Left lung (tissue), 10 donors: Measurements from ENCODE around the gene LITAF. TPM values are rescaled to one million over a fixed set of nuclear protein-coding genes. Genes with fewer than 3 reads are reported as not detected.
"Not testable (repeated sequence)": the region's sequence is repeated elsewhere in the genome, so short reads cannot be mapped to it uniquely, and the experiment has no call there.

Source experiments
- ATAC-seq: fragments of 200-7000 bp; cut with Tn5 transposase; one replicate; pipeline ENCODE4 v1.9.1; 2020; ENCODE audit warnings: moderate library complexity
- DNase-seq, 4 donors: peaks; one replicate each; pipeline ENCODE4 v3.0.0-alpha.2; 2013 to 2020
- H3K27ac ChIP-seq, 2 donors: fragments of 200-600 bp; sonication (generic) in 1 of 2; one replicate each; pipeline versions ENCODE4 v1.5.0 to v1.8.0; 2020 to 2021
- H3K27me3 ChIP-seq, 2 donors: fragments of 200-600 bp; sonication (generic) in 1 of 2; one replicate each; pipeline versions ENCODE4 v1.5.0 to v1.8.0; 2020 to 2021
- H3K36me3 ChIP-seq, 2 donors: fragments of 200-600 bp; sonication (generic) in 1 of 2; one replicate each; pipeline versions ENCODE4 v1.5.0 to v1.8.0; 2020 to 2021
- H3K4me1 ChIP-seq, 2 donors: fragments of 200-600 bp; one replicate each; pipeline ENCODE4 v1.8.0; 2021
- H3K4me3 ChIP-seq, 2 donors: fragments of 200-600 bp; sonication (generic) in 1 of 2; one replicate each; pipeline versions ENCODE4 v1.5.0 to v1.8.0; 2020 to 2021; ENCODE audit warnings: mild to moderate bottlenecking in 1 of 2
- H3K9me3 ChIP-seq, 2 donors: fragments of 200-600 bp; sonication (generic) in 1 of 2; one replicate each; pipeline versions ENCODE4 v1.5.0 to v1.8.0; 2020 to 2021
- CTCF ChIP-seq, 2 donors: fragments of 200-600 bp; sonication (generic) in 1 of 2; IDR thresholded peaks; one replicate each; pipeline versions ENCODE4 v1.5.0 to v1.8.0; 2021; ENCODE audit warnings: antibody characterized with exemption in 2 of 2
- intact Hi-C, 2 donors: fragments of 100-400 bp; cut with DNase I; formaldehyde crosslinking; loops; one replicate each; pipeline versions ENCODE4 v1.11.2 to v1.14.2; 2022
- polyA plus RNA-seq, 6 donors: library from polyadenylated mRNA; unstranded; fragments of 120-200 nt; gene quantifications; one replicate each; pipeline ENCODE4 v1.2.1, GENCODE V29; 2013; ENCODE audit not compliant: insufficient read length in 6 of 6
- total RNA-seq, 2 donors: library from RNA; stranded (reverse); fragmentation: NEBNext Ultra II Directional; extraction: Animal tissue kit (Norgen Biotek cat#: 25700); gene quantifications; one replicate each; pipeline ENCODE4 v1.2.1, GENCODE V29; 2021
- donor health status: DM: no; HTN: yes; CAD: no.
- donor health status: DM: no; HTN: no; CAD: no.

The LITAF gene
- total and polyA plus RNA-seq, 8 donors: 117 to 277 (median 125) TPM

GRCh38 chr16:11583166-11583565, 3.6 kb downstream of the LITAF start:
- peaks cover 10 to 81% of the 10 kb centered on the region in 2 donors for H3K4me1 ChIP-seq
- DNase-seq: no peak
- intact Hi-C loops: no loop called here
- no peak for TF ChIP-seq CTCF (IDR thresholded peaks at IDR 0.05)
- peak overlapping the region in 1 of 2 donors; percentile 71 for H3K4me3 ChIP-seq
- no peak for ATAC-seq
- H3K9me3 ChIP-seq: no peaks in the 10 kb centered on the region
- H3K27ac ChIP-seq: peak overlapping the region; percentile 93
- peaks cover 0 to 19% of the 10 kb centered on the region in 2 donors for H3K27me3 ChIP-seq
- peaks cover 0 to 14% of the 10 kb centered on the region in 2 donors for H3K36me3 ChIP-seq

GRCh38 chr16:11582157-11582814, 4.4 kb downstream of the LITAF start:
- H3K9me3 ChIP-seq: no peaks in the 10 kb centered on the region
- H3K27me3 ChIP-seq: peaks cover 0 to 10% of the 10 kb centered on the region in 2 donors
- intact Hi-C loops: no loop called here
- no peak for TF ChIP-seq CTCF (IDR thresholded peaks at IDR 0.05)
- H3K4me3 ChIP-seq: peak overlapping the region in 1 of 2 donors; percentile 71
- ATAC-seq (no peak), DNase-seq (no peak)
- peaks cover 7 to 81% of the 10 kb centered on the region in 2 donors for H3K4me1 ChIP-seq
- peaks cover 0 to 19% of the 10 kb centered on the region in 2 donors for H3K36me3 ChIP-seq
- H3K27ac ChIP-seq: peak overlapping the region in 1 of 2 donors; percentile 93

GRCh38 chr16:11581678-11582077, 5.0 kb downstream of the LITAF start:
- Histone ChIP-seq H3K4me3 (peak overlapping the region in 1 of 2 donors; percentile 71), H3K36me3 (peaks cover 0 to 19% of the 10 kb centered on the region in 2 donors), H3K27me3 (peaks cover 0 to 4% of the 10 kb centered on the region in 2 donors), H3K4me1 (peaks cover 11 to 86% of the 10 kb centered on the region in 2 donors), H3K9me3 (no peaks in the 10 kb centered on the region), H3K27ac (peak overlapping the region in 1 of 2 donors; percentile 15)
- ATAC-seq (no peak), DNase-seq (no peak)
- intact Hi-C loops: no loop called here
- TF ChIP-seq CTCF (IDR thresholded peaks at IDR 0.05): no peak

GRCh38 chr16:11580451-11581086, 6.2 kb downstream of the LITAF start:
- H3K4me3 ChIP-seq: no peak overlapping the region
- no peaks in the 10 kb centered on the region for H3K9me3 ChIP-seq
- DNase-seq (no peak), ATAC-seq (no peak)
- H3K27me3 ChIP-seq: no peaks in the 10 kb centered on the region
- H3K27ac ChIP-seq: peak overlapping the region in 1 of 2 donors; percentile 15
- intact Hi-C loops: no loop called here
- peaks cover 0 to 22% of the 10 kb centered on the region in 2 donors for H3K36me3 ChIP-seq
- no peak for TF ChIP-seq CTCF (IDR thresholded peaks at IDR 0.05)
- H3K4me1 ChIP-seq: peaks cover 11 to 96% of the 10 kb centered on the region in 2 donors

GRCh38 chr16:11577290-11577660, 9.4 kb downstream of the LITAF start:
- H3K27me3 ChIP-seq, intact Hi-C loops, H3K4me3 ChIP-seq, ATAC-seq, H3K9me3 ChIP-seq: not testable (repeated sequence)
- H3K27ac ChIP-seq: peak overlapping the region in 1 of 2 donors; percentile 37
- peak in 1 of 4 donors; percentile 31 for DNase-seq
- H3K4me1 ChIP-seq: peaks cover 8 to 96% of the 10 kb centered on the region in 2 donors
- peaks cover 0 to 35% of the 10 kb centered on the region in 2 donors for H3K36me3 ChIP-seq
